ENCODE results near the gene DOLK. TPM values are rescaled to one million over a fixed set of nuclear protein-coding genes. Genes with fewer than 3 reads are reported as not detected.

The DOLK gene
- polyA plus RNA-seq, 1 of the 3 experiments (the other 2 are of a cell fraction), result 23.1 TPM

- no peak for TF ChIP-seq REST (IDR thresholded peaks at IDR 0.05; ENCODE audit: low read depth, low read length)
- no peak for TF ChIP-seq USF1 (IDR thresholded peaks at IDR 0.05; ENCODE audit: borderline replicate concordance, low read depth)
- no peak for TF ChIP-seq CHD2 (IDR thresholded peaks at IDR 0.05; ENCODE audit: low read length, partially characterized antibody)
- no peak for TF ChIP-seq ELF1 (IDR thresholded peaks at IDR 0.05)
- TF ChIP-seq IRF3 (IDR thresholded peaks at IDR 0.05; ENCODE audit: low read depth, low read length), result no peak
- no peak for TF ChIP-seq POLR2AphosphoS5 (IDR thresholded peaks at IDR 0.05; ENCODE audit: low read depth, low read length)
- TF ChIP-seq GATA2 (CRISPR knock-in tag; IDR thresholded peaks at IDR 0.05), result no peak
- TF ChIP-seq RCOR1 (IDR thresholded peaks at IDR 0.05; ENCODE audit: low read length), result no peak
- TF ChIP-seq NFIC (IDR thresholded peaks at IDR 0.05; ENCODE audit: borderline replicate concordance), result no peak
- TF ChIP-seq USF2 (IDR thresholded peaks at IDR 0.05; ENCODE audit: borderline replicate concordance, low read depth, low read length), result no peak
- no peak for TF ChIP-seq RAD21 (IDR thresholded peaks at IDR 0.05; ENCODE audit: low read length)
Measured at GRCh38 chr9:128918921-128919320, 28.5 kb downstream of the DOLK start (continued).

GRCh38 chr9:128917151-128917849 is 30.1 kb downstream of the DOLK start:
- CTCF ChIA-PET, result interaction anchor here (1.0 to 2.7 kb wide), 4 partner anchors 10 to 54 kb away, joined by 3 to 11 read pairs (median 6); no protein-coding TSS in a partner anchor
- H3K4me1 ChIP-seq (ENCODE audit: control insufficient read depth in 1 of 2, insufficient read depth in 2 of 2, low read depth in 1 of 2, low read length in 1 of 2), result peaks cover 0 to 9% of the 10 kb centered on the region in 2 experiments; a peak in 2 of 4 replicates
- TF ChIP-seq FOSL2 (IDR thresholded peaks at IDR 0.05; ENCODE audit: borderline replicate concordance, low read depth), result no peak
- TF ChIP-seq EP300 (IDR thresholded peaks at IDR 0.05; ENCODE audit: borderline replicate concordance in 1 of 2, low read depth in 1 of 2, low read length in 1 of 2), result no peak
- TF ChIP-seq PBX3 (IDR thresholded peaks at IDR 0.05), result no peak
- no peak for TF ChIP-seq RAD21 (IDR thresholded peaks at IDR 0.05; ENCODE audit: low read length)
- no peak for TF ChIP-seq YY1 (IDR thresholded peaks at IDR 0.05; ENCODE audit: low read depth)
- TF ChIP-seq IRF3 (IDR thresholded peaks at IDR 0.05; ENCODE audit: low read depth, low read length), result no peak
- no peak for TF ChIP-seq GABPA (IDR thresholded peaks at IDR 0.05; ENCODE audit: low read depth)
- no peak for TF ChIP-seq USF2 (IDR thresholded peaks at IDR 0.05; ENCODE audit: borderline replicate concordance, low read depth, low read length)
- no peak for TF ChIP-seq POLR2AphosphoS5 (IDR thresholded peaks at IDR 0.05; ENCODE audit: low read depth, low read length)
- no peak for TF ChIP-seq ELF1 (IDR thresholded peaks at IDR 0.05)
- no peak for TF ChIP-seq SMC3 (IDR thresholded peaks at IDR 0.05; ENCODE audit: low read depth, low read length)
- TF ChIP-seq FOXM1 (IDR thresholded peaks at IDR 0.05; ENCODE audit: low read depth), result no peak
- TF ChIP-seq JUND (IDR thresholded peaks at IDR 0.05), result no peak
- TF ChIP-seq MAX (IDR thresholded peaks at IDR 0.05; ENCODE audit: low read depth), result no peak
- TF ChIP-seq RCOR1 (IDR thresholded peaks at IDR 0.05; ENCODE audit: low read length), result no peak

More at GRCh38 chr9:128917151-128917849, 30.1 kb downstream of the DOLK start:
- no peaks in the 10 kb centered on the region for H4K20me1 ChIP-seq (ENCODE audit: insufficient read depth)
- H3K9me3 ChIP-seq, result no peaks in the 10 kb centered on the region
- H3K4me2 ChIP-seq, result no peak overlapping the region
- 87% methylated on average over 20 of the region's 26 CpGs for WGBS (ENCODE audit: low lambda C conversion rate)
- no peak overlapping the region for H2AFZ ChIP-seq (ENCODE audit: low read depth)
- H3K36me3 ChIP-seq (replicated peaks in 1 of 2; ENCODE audit: control insufficient read depth in 1 of 2, insufficient read depth in 2 of 2, low read length in 1 of 2), result peaks cover 4 to 26% of the 10 kb centered on the region in 2 experiments
- no peaks in the 10 kb centered on the region for H3K9me2 ChIP-seq
- no peak overlapping the region for H3K4me3 ChIP-seq (ENCODE audit: low read depth in 2 of 2, low read length in 1 of 2)
- POLR2A ChIA-PET, result no interaction called here
- H3K27me3 ChIP-seq (ENCODE audit: insufficient read depth), result no peaks in the 10 kb centered on the region
- DNase-seq, result no peak
- H3K9ac ChIP-seq, result no peak overlapping the region
- H3F3A ChIP-seq (replicated peaks; ENCODE audit: insufficient read depth), result no peaks in the 10 kb centered on the region
- H3K27ac ChIP-seq (ENCODE audit: low read depth in 2 of 2, low read length in 1 of 2), result no peak overlapping the region
- peaks cover 31% of the 10 kb centered on the region for H3K79me2 ChIP-seq (ENCODE audit: insufficient read depth)
